ENCODE results near the gene HAUS1. TPM values are rescaled to one million over a fixed set of nuclear protein-coding genes. Genes with fewer than 3 reads are reported as not detected.
"Not testable (repeated sequence)": the region's sequence is repeated elsewhere in the genome, so short reads cannot be mapped to it uniquely, and the experiment has no call there.

The HAUS1 gene
- total RNA-seq, 1 donor from 2014 or later = 49.0 TPM

GRCh38 chr18:46160050-46160798 is 56.0 kb downstream of the HAUS1 start:
- H3K36me3 Mint-ChIP-seq = peaks cover 8% of the 10 kb centered on the region
- no peak overlapping the region for H3K4me3 Mint-ChIP-seq
- TF ChIP-seq CTCF (IDR thresholded peaks at IDR 0.05; ENCODE audit: unreplicated experiment) = no peak
- peaks cover 16% of the 10 kb centered on the region for H3K4me1 Mint-ChIP-seq
- no peak for DNase-seq (ENCODE audit: low spot score in 2 of 2, unreplicated experiment in 2 of 2)
- no peak overlapping the region for H3K27ac Mint-ChIP-seq
- no peaks in the 10 kb centered on the region for H3K27me3 Mint-ChIP-seq (ENCODE audit: low read depth)
- no peaks in the 10 kb centered on the region for H3K9me3 Mint-ChIP-seq

- not testable (repeated sequence) for H3K27ac Mint-ChIP-seq; H3K27me3 Mint-ChIP-seq (ENCODE audit: low read depth); H3K9me3 Mint-ChIP-seq; H3K36me3 Mint-ChIP-seq; DNase-seq (ENCODE audit: low spot score in 2 of 2, unreplicated experiment in 2 of 2); H3K4me3 Mint-ChIP-seq
- peaks cover 11% of the 10 kb centered on the region for H3K4me1 Mint-ChIP-seq
Measured at GRCh38 chr18:46160840-46161239, 56.7 kb downstream of the HAUS1 start.

GRCh38 chr18:46161703-46162396 is 57.7 kb downstream of the HAUS1 start:
- Mint-ChIP-seq H3K4me3 (no peak overlapping the region), H3K27me3 (ENCODE audit: low read depth) (no peaks in the 10 kb centered on the region), H3K4me1 (peaks cover 9% of the 10 kb centered on the region), H3K9me3 (no peaks in the 10 kb centered on the region), H3K27ac (no peak overlapping the region), H3K36me3 (peaks cover 8% of the 10 kb centered on the region)
- DNase-seq (ENCODE audit: low spot score in 2 of 2, unreplicated experiment in 2 of 2) = no peak
- TF ChIP-seq CTCF (IDR thresholded peaks at IDR 0.05; ENCODE audit: unreplicated experiment) = no peak

- TF ChIP-seq CTCF (IDR thresholded peaks at IDR 0.05; ENCODE audit: unreplicated experiment) = no peak
- DNase-seq (ENCODE audit: low spot score in 2 of 2, unreplicated experiment in 2 of 2) = no peak
- peaks cover 5% of the 10 kb centered on the region for H3K36me3 Mint-ChIP-seq
- no peaks in the 10 kb centered on the region for H3K9me3 Mint-ChIP-seq
- no peak overlapping the region for H3K27ac Mint-ChIP-seq
- peaks cover 7% of the 10 kb centered on the region for H3K4me1 Mint-ChIP-seq
- no peak overlapping the region for H3K4me3 Mint-ChIP-seq
- H3K27me3 Mint-ChIP-seq (ENCODE audit: low read depth) = no peaks in the 10 kb centered on the region
Measured at GRCh38 chr18:46163091-46163490, 58.9 kb downstream of the HAUS1 start.

- Mint-ChIP-seq H3K27me3 (ENCODE audit: low read depth) (no peaks in the 10 kb centered on the region), H3K4me3 (no peak overlapping the region), H3K27ac (no peak overlapping the region), H3K4me1 (no peaks in the 10 kb centered on the region), H3K9me3 (no peaks in the 10 kb centered on the region), H3K36me3 (peaks cover 5% of the 10 kb centered on the region)
- TF ChIP-seq CTCF (IDR thresholded peaks at IDR 0.05; ENCODE audit: unreplicated experiment) = no peak
- DNase-seq (ENCODE audit: low spot score in 2 of 2, unreplicated experiment in 2 of 2) = no peak
Measured at GRCh38 chr18:46163941-46164499, 59.8 kb downstream of the HAUS1 start.

- H3K9me3 Mint-ChIP-seq; H3K36me3 Mint-ChIP-seq; H3K4me1 Mint-ChIP-seq; DNase-seq (ENCODE audit: low spot score in 2 of 2, unreplicated experiment in 2 of 2); H3K4me3 Mint-ChIP-seq; H3K27me3 Mint-ChIP-seq (ENCODE audit: low read depth); H3K27ac Mint-ChIP-seq: not testable (repeated sequence)
Measured at GRCh38 chr18:46164502-46164901, 60.3 kb downstream of the HAUS1 start.

Measured in mesothelial cell of epicardium (in vitro differentiated cells).